LNCaP clone FGC (cell line): ENCODE results near the gene ODAD4.
"Not testable (repeated sequence)": the region's sequence is repeated elsewhere in the genome, so short reads cannot be mapped to it uniquely, and the experiment has no call there.

Source experiments
- DNase-seq: peaks from one replicate; pipeline ENCODE4 v3.0.0-alpha.2; 2011; ENCODE audit warnings: low read depth
- H3K4me3 ChIP-seq: 2 replicates; pipeline ENCODE4 v1.5.1; 2011; ENCODE audit warnings: mild to moderate bottlenecking, low read depth, low read length, control low read depth
- CTCF ChIP-seq: IDR thresholded peaks from 2 replicates; pipeline ENCODE4 v1.5.1; 2012; ENCODE audit warnings: mild to moderate bottlenecking; ENCODE audit not compliant: control insufficient read depth, insufficient read depth; ENCODE audit errors: extremely low read depth

Gene ODAD4

GRCh38 chr17:42002175-42002791, 71.9 kb downstream of the ODAD4 start:
- no peak for TF ChIP-seq CTCF
- no peak overlapping the region for H3K4me3 ChIP-seq
- DNase-seq = no peak

- DNase-seq = no peak
- H3K4me3 ChIP-seq = no peak overlapping the region
Observed at GRCh38 chr17:42002792-42003301, 72.4 kb downstream of the ODAD4 start.

GRCh38 chr17:42005166-42005565, 74.7 kb downstream of the ODAD4 start:
- H3K4me3 ChIP-seq = no peak overlapping the region
- TF ChIP-seq CTCF = no peak
- no peak for DNase-seq

More at GRCh38 chr17:42002792-42003301, 72.4 kb downstream of the ODAD4 start:
- TF ChIP-seq CTCF = no peak

GRCh38 chr17:42009170-42009569, 78.8 kb downstream of the ODAD4 start:
- no peak overlapping the region for H3K4me3 ChIP-seq
- DNase-seq = no peak
- no peak for TF ChIP-seq CTCF

- not testable (repeated sequence) for H3K4me3 ChIP-seq, DNase-seq
Observed at GRCh38 chr17:42010266-42010680, 79.9 kb downstream of the ODAD4 start.

- H3K4me3 ChIP-seq = no peak overlapping the region
- DNase-seq = no peak
- TF ChIP-seq CTCF = no peak
Observed at GRCh38 chr17:42010898-42011516, 80.6 kb downstream of the ODAD4 start.

- not testable (repeated sequence) for H3K4me3 ChIP-seq
Observed at GRCh38 chr17:42012363-42012762, 81.9 kb downstream of the ODAD4 start.

GRCh38 chr17:42013740-42014139, 83.3 kb downstream of the ODAD4 start:
- H3K4me3 ChIP-seq, DNase-seq: not testable (repeated sequence)

More at GRCh38 chr17:42012363-42012762, 81.9 kb downstream of the ODAD4 start:
- DNase-seq = not testable (repeated sequence)
